SK-N-SH (cell line): ENCODE data around the gene SLC3A2. TPM values are rescaled to one million over a fixed set of nuclear protein-coding genes. Genes with fewer than 3 reads are reported as not detected.
A peak's percentile ranks its signal among the peaks of the same experiment; 100 is the strongest.

ENCODE experiments used
- CTCF ChIA-PET: fragments of 300-600, 350-600 bp; formaldehyde crosslinking; extraction: SDS; loops from one replicate; lab custom pipeline; 2021; lab: Yijun Ruan, JAX
- POLR2A ChIA-PET: fragments of 350-600 bp; sonication (Branson Sonifier 250); formaldehyde crosslinking; extraction: SDS; loops from one replicate; lab custom pipeline; 2020; ENCODE audit warnings: antibody characterized with exemption, inconsistent platforms; lab: Yijun Ruan, JAX
- DNase-seq: peaks from one replicate; pipeline ENCODE4 v3.0.0; 2012
- H2AFZ ChIP-seq: fragments of 200-600 bp; sonication (generic); 2 replicates; pipeline ENCODE4 v1.8.1; 2016; ENCODE audit warnings: antibody characterized with exemption, mild to moderate bottlenecking, low read depth
- H3F3A ChIP-seq: fragments of 200-600 bp; sonication (generic); replicated peaks from 2 replicates; pipeline ENCODE3; 2016; ENCODE audit warnings: antibody characterized with exemption, mild to moderate bottlenecking; ENCODE audit not compliant: insufficient read depth
- H3K27ac ChIP-seq, 2 experiments: fragments of 200-500 bp in 1 of 2; fragments of 200-600 bp in 1 of 2; sonication (Bioruptor generic) in 1 of 2; sonication (generic), shearing (Covaris generic) in 1 of 2; 2 replicates each; pipeline versions ENCODE4 v1.5.1 to v1.6.1; 2014 to 2016; ENCODE audit warnings: low read depth in 2 of 2, inconsistent platforms in 1 of 2, low read length in 1 of 2, mild to moderate bottlenecking in 1 of 2, mixed read lengths in 1 of 2
- H3K27me3 ChIP-seq: fragments of 200-600 bp; sonication (generic), shearing (Covaris generic); 2 replicates; pipeline ENCODE4 v1.6.1; 2016; ENCODE audit warnings: mixed run types; ENCODE audit not compliant: insufficient read depth
- H3K36me3 ChIP-seq, 2 experiments: fragments of 200-500 bp in 1 of 2; fragments of 200-600 bp in 1 of 2; sonication (Bioruptor generic) in 1 of 2; sonication (generic) in 1 of 2; replicated peaks in 1 of 2; 2 replicates each; pipeline versions ENCODE3 to v1.5.1; 2014 to 2016; ENCODE audit warnings: low read length in 1 of 2, mild to moderate bottlenecking in 1 of 2; ENCODE audit not compliant: insufficient read depth in 2 of 2, control insufficient read depth in 1 of 2
- H3K4me1 ChIP-seq, 2 experiments: fragments of 200-500 bp in 1 of 2; fragments of 200-600 bp in 1 of 2; sonication (Bioruptor generic) in 1 of 2; sonication (generic), shearing (Covaris generic) in 1 of 2; 2 replicates each; pipeline versions ENCODE4 v1.5.1 to v1.6.1; 2014 to 2016; ENCODE audit warnings: low read depth in 1 of 2, low read length in 1 of 2, mixed run types in 1 of 2; ENCODE audit not compliant: insufficient read depth in 2 of 2, control insufficient read depth in 1 of 2
- H3K4me2 ChIP-seq: fragments of 200-600 bp; sonication (generic), shearing (Covaris generic); 2 replicates; pipeline ENCODE4 v1.6.1; 2017; ENCODE audit warnings: mixed run types
- H3K4me3 ChIP-seq, 2 experiments: fragments of 200-500 bp in 1 of 2; fragments of 200-600 bp in 1 of 2; sonication (Bioruptor generic) in 1 of 2; sonication (generic), shearing (Covaris generic) in 1 of 2; 2 replicates each; pipeline versions ENCODE4 v1.5.1 to v1.8.1; 2014 to 2016; ENCODE audit warnings: low read depth in 2 of 2, inconsistent platforms in 1 of 2, low read length in 1 of 2, mild to moderate bottlenecking in 1 of 2, mixed read lengths in 1 of 2, moderate library complexity in 1 of 2
- H3K79me2 ChIP-seq: fragments of 200-600 bp; sonication (generic); 2 replicates; pipeline ENCODE4 v1.8.1; 2017; ENCODE audit warnings: mild to moderate bottlenecking; ENCODE audit not compliant: insufficient read depth
- H3K9ac ChIP-seq: fragments of 200-600 bp; sonication (generic); 2 replicates; pipeline ENCODE4 v1.6.1; 2017; ENCODE audit warnings: mixed run types
- H3K9me2 ChIP-seq: fragments of 200-600 bp; sonication (generic); 2 replicates; pipeline ENCODE4 v1.6.1; 2017; ENCODE audit warnings: mixed run types
- H3K9me3 ChIP-seq: fragments of 200-600 bp; sonication (generic); 2 replicates; pipeline ENCODE4 v1.6.1; 2017; ENCODE audit warnings: mixed run types, mild to moderate bottlenecking, moderate library complexity
- H4K20me1 ChIP-seq: fragments of 200-600 bp; sonication (generic); 2 replicates; pipeline ENCODE4 v1.6.1; 2017; ENCODE audit warnings: mild to moderate bottlenecking, mixed run types; ENCODE audit not compliant: insufficient read depth
- CHD2 ChIP-seq: fragments of 150-350 bp; IDR thresholded peaks from 2 replicates; pipeline ENCODE4 v1.6.1; 2018; ENCODE audit warnings: low read length; ENCODE audit not compliant: partially characterized antibody
- EZH2phosphoT487 ChIP-seq: fragments of 200-600 bp; sonication (generic); IDR thresholded peaks from 2 replicates; pipeline ENCODE4 v1.6.1; 2017; ENCODE audit warnings: low read depth, mixed run types, mild to moderate bottlenecking, antibody characterized with exemption, moderate library complexity, borderline replicate concordance
- FOSL2 ChIP-seq: IDR thresholded peaks from 2 replicates; pipeline ENCODE4 v1.4.0; 2012; ENCODE audit warnings: low read depth, mild to moderate bottlenecking, moderate library complexity, borderline replicate concordance
- FOXJ3 ChIP-seq: sonication (generic); formaldehyde crosslinking; IDR thresholded peaks from 2 replicates; pipeline ENCODE4 v1.5.1; 2020; ENCODE audit warnings: mild to moderate bottlenecking, missing genetic modification reagents
- FOXM1 ChIP-seq: IDR thresholded peaks from 2 replicates; pipeline ENCODE4 v1.4.0; 2012; ENCODE audit warnings: low read depth, mild to moderate bottlenecking
- JUND ChIP-seq: IDR thresholded peaks from 2 replicates; pipeline ENCODE4 v1.4.0; 2012
- MXI1 ChIP-seq: IDR thresholded peaks from 2 replicates; pipeline ENCODE4 v1.6.1; 2012; ENCODE audit warnings: mild to moderate bottlenecking, low read depth, low read length, improper control_type of control experiment
- NFIC ChIP-seq: IDR thresholded peaks from 2 replicates; pipeline ENCODE4 v1.4.0; 2012; ENCODE audit warnings: borderline replicate concordance
- NRF1 ChIP-seq: IDR thresholded peaks from 2 replicates; pipeline ENCODE4 v1.6.1; 2012; ENCODE audit warnings: low read depth, mild to moderate bottlenecking, low read length
- RFX5 ChIP-seq: IDR thresholded peaks from 2 replicates; pipeline ENCODE4 v1.6.1; 2012; ENCODE audit warnings: mild to moderate bottlenecking, improper control_type of control experiment, low read length
- SIN3A ChIP-seq: IDR thresholded peaks from 2 replicates; pipeline ENCODE4 v1.6.1; 2012; ENCODE audit warnings: low read depth, mild to moderate bottlenecking, low read length, moderate library complexity, borderline replicate concordance
- SMC3 ChIP-seq: IDR thresholded peaks from 2 replicates; pipeline ENCODE4 v1.6.1; 2012; ENCODE audit warnings: low read depth, low read length, improper control_type of control experiment
- TCF12 ChIP-seq: IDR thresholded peaks from 2 replicates; pipeline ENCODE4 v1.4.0; 2012
- TEAD4 ChIP-seq: IDR thresholded peaks from 2 replicates; pipeline ENCODE4 v1.4.0; 2012; ENCODE audit warnings: mild to moderate bottlenecking, borderline replicate concordance; ENCODE audit not compliant: insufficient read depth
- YY1 ChIP-seq: IDR thresholded peaks from 2 replicates; pipeline ENCODE4 v1.4.0; 2012; ENCODE audit warnings: low read depth, mild to moderate bottlenecking
- WGBS: methylation state at CpG from one replicate; pipeline ENCODE4 v1.1.6; 2017; ENCODE audit warnings: low lambda C conversion rate; 5-methylcytosine and 5-hydroxymethylcytosine counted together
- polyA plus RNA-seq, 3 experiments: library from polyadenylated mRNA; depleted of rRNA; stranded (reverse); fragments of >200 nt; gene quantifications; 2 replicates each; pipeline ENCODE4 v1.2.3, GENCODE V29; 2012
- TF ChIP-seq, protein P1 (sequence below): fragments of 150-350 bp; IDR thresholded peaks from 2 replicates; pipeline ENCODE4 v1.6.1; 2016; ENCODE audit warnings: mild to moderate bottlenecking, low read depth, low read length
- TF ChIP-seq, protein P2 (sequence below): IDR thresholded peaks from 2 replicates; pipeline ENCODE4 v1.4.0; 2012; ENCODE audit warnings: low read depth, borderline replicate concordance
- TF ChIP-seq, protein P3 (sequence below): IDR thresholded peaks from 2 replicates; pipeline ENCODE4 v1.4.0; 2012; ENCODE audit warnings: low read depth
- TF ChIP-seq, protein P4 (sequence below): IDR thresholded peaks from 2 replicates; pipeline ENCODE4 v1.4.0; 2012; ENCODE audit warnings: low read depth, borderline replicate concordance

SLC3A2 gene
- polyA plus RNA-seq, 1 of the 3 experiments (the other 2 are of a cell fraction): 308 TPM

DNA sequence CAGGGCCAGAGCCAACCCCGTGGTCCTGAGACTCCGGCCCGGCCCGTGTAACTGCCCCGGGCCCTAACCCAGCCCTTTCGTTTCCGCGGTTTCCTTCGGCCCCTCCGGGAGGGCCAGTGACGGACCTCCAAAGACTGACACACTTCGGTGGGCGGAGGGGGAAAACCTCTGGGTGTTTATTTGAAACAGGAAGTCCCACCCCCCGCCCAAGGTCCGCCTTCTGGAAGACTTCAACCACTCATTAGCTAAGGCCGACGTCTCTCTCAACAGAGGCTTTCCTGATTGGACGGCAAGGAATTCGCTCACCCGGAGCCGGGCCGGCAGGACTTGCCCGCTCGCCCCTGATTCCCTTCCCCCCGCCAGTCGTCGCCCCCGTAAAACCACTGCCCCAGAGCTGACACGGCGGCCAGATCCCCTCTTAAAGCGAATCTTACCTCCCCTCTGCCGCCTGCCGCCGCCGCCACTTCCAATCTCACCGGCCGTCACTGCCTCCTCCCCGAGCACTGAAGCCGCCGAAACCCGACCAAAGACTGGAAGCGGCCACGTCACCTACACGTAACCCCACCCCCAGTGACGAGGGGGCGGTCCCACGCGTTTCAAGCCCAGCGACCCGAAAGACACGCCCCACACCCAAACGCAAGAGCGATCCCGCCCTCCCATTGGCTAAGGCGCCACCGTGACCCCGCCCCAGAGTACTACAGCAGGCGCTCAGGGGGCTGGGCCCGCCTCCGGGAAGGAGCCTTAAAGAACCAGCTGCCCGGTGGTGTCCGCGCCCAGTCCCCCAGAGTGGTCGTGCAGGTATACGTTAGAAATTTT is 49.0 kb upstream of the SLC3A2 start, which contains the start of gene STX5 (continued):
- TF ChIP-seq, protein P1, sequence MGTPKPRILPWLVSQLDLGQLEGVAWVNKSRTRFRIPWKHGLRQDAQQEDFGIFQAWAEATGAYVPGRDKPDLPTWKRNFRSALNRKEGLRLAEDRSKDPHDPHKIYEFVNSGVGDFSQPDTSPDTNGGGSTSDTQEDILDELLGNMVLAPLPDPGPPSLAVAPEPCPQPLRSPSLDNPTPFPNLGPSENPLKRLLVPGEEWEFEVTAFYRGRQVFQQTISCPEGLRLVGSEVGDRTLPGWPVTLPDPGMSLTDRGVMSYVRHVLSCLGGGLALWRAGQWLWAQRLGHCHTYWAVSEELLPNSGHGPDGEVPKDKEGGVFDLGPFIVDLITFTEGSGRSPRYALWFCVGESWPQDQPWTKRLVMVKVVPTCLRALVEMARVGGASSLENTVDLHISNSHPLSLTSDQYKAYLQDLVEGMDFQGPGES: peak; percentile 76
- TF ChIP-seq TEAD4 (no peak), FOXJ3 (CRISPR knock-in tag) (no peak), SMC3 (no peak), JUND (0 out of 2 replicates have a peak, but pooled peaks have one; percentile 2), RFX5 (peak; percentile 79), CHD2 (peak; percentile 95), FOXM1 (no peak), YY1 (no peak; the same call in 1 of the 2 replicates), NRF1 (no peak), MXI1 (peak; percentile 51; the same call in 1 of the 2 replicates), TCF12 (no peak)
- TF ChIP-seq, protein P2, sequence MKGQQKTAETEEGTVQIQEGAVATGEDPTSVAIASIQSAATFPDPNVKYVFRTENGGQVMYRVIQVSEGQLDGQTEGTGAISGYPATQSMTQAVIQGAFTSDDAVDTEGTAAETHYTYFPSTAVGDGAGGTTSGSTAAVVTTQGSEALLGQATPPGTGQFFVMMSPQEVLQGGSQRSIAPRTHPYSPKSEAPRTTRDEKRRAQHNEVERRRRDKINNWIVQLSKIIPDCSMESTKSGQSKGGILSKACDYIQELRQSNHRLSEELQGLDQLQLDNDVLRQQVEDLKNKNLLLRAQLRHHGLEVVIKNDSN: 0 out of 2 replicates have a peak, but pooled peaks have one; percentile 33
- TF ChIP-seq, all 33 proteins: peak for 13

DNA sequence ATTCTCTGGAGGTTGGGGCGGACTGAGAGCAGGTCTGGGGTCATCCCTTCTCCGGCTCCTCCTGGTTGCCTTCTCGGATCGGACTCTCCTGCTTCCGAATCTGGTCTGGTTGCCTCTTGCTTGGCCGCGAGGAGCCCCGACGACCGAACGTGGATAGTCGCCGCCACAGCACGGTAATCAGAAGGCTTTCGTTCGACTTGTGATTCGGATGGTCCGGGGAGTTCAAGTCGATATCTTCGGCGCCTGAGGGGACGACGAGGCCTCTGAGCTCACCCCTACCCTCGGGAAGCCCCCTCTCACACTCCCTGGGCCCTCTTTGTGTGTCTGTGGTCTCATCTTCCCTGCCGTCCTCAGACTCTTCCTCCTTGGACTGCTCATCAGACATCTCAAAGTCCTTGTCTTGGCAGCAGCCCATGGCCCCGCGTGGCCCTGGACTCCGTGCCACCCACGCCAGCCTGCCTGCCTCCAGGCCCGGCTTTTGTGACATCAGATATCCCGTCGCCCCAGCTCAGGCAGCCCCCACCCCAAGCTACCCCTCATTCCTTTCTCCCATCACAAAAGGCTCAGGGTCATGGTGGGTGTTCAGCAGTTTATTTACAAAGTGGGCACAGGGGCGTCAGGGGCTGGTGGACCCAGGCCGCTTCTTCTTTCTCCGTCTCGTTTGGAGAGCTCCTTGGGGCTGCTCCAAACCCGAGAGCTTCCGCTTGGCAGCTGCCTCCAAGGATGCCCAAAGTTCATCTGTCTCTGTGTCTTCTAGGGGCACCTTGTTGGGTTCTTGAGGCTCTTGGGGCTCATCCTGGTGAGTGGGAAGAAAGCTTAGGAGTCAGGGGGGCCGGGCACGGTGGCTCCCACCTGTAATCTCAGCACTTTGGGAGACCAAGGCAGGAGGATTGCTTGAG is 48.1 kb upstream of the SLC3A2 start, which contains the start of gene TEX54:
TEX54 (minus strand) TSS at position 506 of the 899 bp plus-strand sequence.
- H3K4me2 ChIP-seq: peak within 1 kb of the TSS; percentile 93
- ChIA-PET POLR2A (interaction anchor here (0.7 to 2.2 kb wide), 8 partner anchors 8 to 241 kb away, joined by 3 to 32 read pairs (median 6); partner anchors contain the start of genes C11orf98, CSKMT, HNRNPUL2 and MTA2), CTCF (interaction anchor here (0.6 to 2.4 kb wide), 4 partner anchors 21 to 115 kb away, joined by 3 to 15 read pairs (median 4); partner anchors contain the start of gene SLC3A2)
- H4K20me1 ChIP-seq: peaks cover 28% of the 10 kb centered on the region
- WGBS: 13% methylated on average over 33 of the region's 40 CpGs
- peak within 1 kb of the TSS; percentile 89 to 93 for H3K27ac ChIP-seq
- H3K36me3 ChIP-seq: peaks cover 32 to 34% of the 10 kb centered on the region in 2 experiments
- H3K9me2 ChIP-seq: no peaks in the 10 kb centered on the region
- peaks cover 1 to 20% of the 10 kb centered on the region in 2 experiments; a peak in 3 of 4 replicates for H3K4me1 ChIP-seq
- peak within 1 kb of the TSS; percentile 98 for H3K9ac ChIP-seq
- TF ChIP-seq FOXJ3 (CRISPR knock-in tag): no peak
- TF ChIP-seq, protein P3, sequence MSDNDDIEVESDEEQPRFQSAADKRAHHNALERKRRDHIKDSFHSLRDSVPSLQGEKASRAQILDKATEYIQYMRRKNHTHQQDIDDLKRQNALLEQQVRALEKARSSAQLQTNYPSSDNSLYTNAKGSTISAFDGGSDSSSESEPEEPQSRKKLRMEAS: 0 out of 2 replicates have a peak, but pooled peaks have one; percentile 14
- TF ChIP-seq NFIC: no peak
- TF ChIP-seq JUND: no peak
- TF ChIP-seq, protein P2: no peak
- no peak for TF ChIP-seq FOSL2
- peak; percentile 4; the same call in 1 of the 2 replicates for TF ChIP-seq SIN3A
- TF ChIP-seq, protein P4, sequence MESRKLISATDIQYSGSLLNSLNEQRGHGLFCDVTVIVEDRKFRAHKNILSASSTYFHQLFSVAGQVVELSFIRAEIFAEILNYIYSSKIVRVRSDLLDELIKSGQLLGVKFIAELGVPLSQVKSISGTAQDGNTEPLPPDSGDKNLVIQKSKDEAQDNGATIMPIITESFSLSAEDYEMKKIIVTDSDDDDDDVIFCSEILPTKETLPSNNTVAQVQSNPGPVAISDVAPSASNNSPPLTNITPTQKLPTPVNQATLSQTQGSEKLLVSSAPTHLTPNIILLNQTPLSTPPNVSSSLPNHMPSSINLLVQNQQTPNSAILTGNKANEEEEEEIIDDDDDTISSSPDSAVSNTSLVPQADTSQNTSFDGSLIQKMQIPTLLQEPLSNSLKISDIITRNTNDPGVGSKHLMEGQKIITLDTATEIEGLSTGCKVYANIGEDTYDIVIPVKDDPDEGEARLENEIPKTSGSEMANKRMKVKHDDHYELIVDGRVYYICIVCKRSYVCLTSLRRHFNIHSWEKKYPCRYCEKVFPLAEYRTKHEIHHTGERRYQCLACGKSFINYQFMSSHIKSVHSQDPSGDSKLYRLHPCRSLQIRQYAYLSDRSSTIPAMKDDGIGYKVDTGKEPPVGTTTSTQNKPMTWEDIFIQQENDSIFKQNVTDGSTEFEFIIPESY: no peak
- TF ChIP-seq SMC3: no peak
- TF ChIP-seq EZH2phosphoT487: no peak
- H3K9me3 ChIP-seq: no peaks in the 10 kb centered on the region
- no peak for DNase-seq
- no peaks in the 10 kb centered on the region for H3K27me3 ChIP-seq
- H3F3A ChIP-seq: peaks cover 5% of the 10 kb centered on the region
- peaks cover 70% of the 10 kb centered on the region for H3K79me2 ChIP-seq
- H3K4me3 ChIP-seq: peak within 1 kb of the TSS; percentile 76 to 99
- no peak within 1 kb of the TSS; the same call in 1 of the 2 replicates for H2AFZ ChIP-seq
